Ishikawa (cell line): Measurements from ENCODE around the gene FAXDC2.

Experiments used
- CREB1 ChIP-seq: IDR thresholded peaks from 2 replicates; pipeline ENCODE4 v1.6.1; 2012; ENCODE audit warnings: low read depth
- EP300 ChIP-seq: IDR thresholded peaks from 2 replicates; pipeline ENCODE4 v1.6.1; 2012; ENCODE audit warnings: borderline replicate concordance
- FOXM1 ChIP-seq: IDR thresholded peaks from 2 replicates; pipeline ENCODE4 v1.6.1; 2012; ENCODE audit warnings: low read depth, borderline replicate concordance
- MAX ChIP-seq: IDR thresholded peaks from 2 replicates; pipeline ENCODE4 v1.6.1; 2012
- NFIC ChIP-seq: IDR thresholded peaks from 2 replicates; pipeline ENCODE4 v1.6.1; 2012
- RAD21 ChIP-seq: IDR thresholded peaks from 2 replicates; pipeline ENCODE4 v1.6.1; 2012; ENCODE audit warnings: low read depth
- TAF1 ChIP-seq: IDR thresholded peaks from 2 replicates; pipeline ENCODE4 v1.6.1; 2012; ENCODE audit warnings: low read depth, mild to moderate bottlenecking
- TCF12 ChIP-seq: IDR thresholded peaks from 2 replicates; pipeline ENCODE4 v1.6.1; 2012; ENCODE audit warnings: low read depth
- TEAD4 ChIP-seq: IDR thresholded peaks from 2 replicates; pipeline ENCODE4 v1.6.1; 2012
- USF1 ChIP-seq: IDR thresholded peaks from 2 replicates; pipeline ENCODE4 v1.6.1; 2012
- YY1 ChIP-seq: IDR thresholded peaks from 2 replicates; pipeline ENCODE4 v1.6.1; 2012; ENCODE audit warnings: low read depth
- ZBTB7A ChIP-seq: IDR thresholded peaks from 2 replicates; pipeline ENCODE4 v1.6.1; 2012; ENCODE audit warnings: low read depth
- TF ChIP-seq, protein P1 (sequence below): IDR thresholded peaks from 2 replicates; pipeline ENCODE4 v1.6.1; 2012; ENCODE audit warnings: low read depth, mild to moderate bottlenecking

GRCh38 chr5:154862766-154863165 lies 12.4 kb upstream of the FAXDC2 start:
- TF ChIP-seq USF1 (no peak), ZBTB7A (no peak), RAD21 (no peak), MAX (no peak), FOXM1 (no peak), EP300 (no peak), TCF12 (no peak), TAF1 (no peak), TEAD4 (no peak), YY1 (no peak), NFIC (no peak), CREB1 (no peak)
- TF ChIP-seq, protein P1, sequence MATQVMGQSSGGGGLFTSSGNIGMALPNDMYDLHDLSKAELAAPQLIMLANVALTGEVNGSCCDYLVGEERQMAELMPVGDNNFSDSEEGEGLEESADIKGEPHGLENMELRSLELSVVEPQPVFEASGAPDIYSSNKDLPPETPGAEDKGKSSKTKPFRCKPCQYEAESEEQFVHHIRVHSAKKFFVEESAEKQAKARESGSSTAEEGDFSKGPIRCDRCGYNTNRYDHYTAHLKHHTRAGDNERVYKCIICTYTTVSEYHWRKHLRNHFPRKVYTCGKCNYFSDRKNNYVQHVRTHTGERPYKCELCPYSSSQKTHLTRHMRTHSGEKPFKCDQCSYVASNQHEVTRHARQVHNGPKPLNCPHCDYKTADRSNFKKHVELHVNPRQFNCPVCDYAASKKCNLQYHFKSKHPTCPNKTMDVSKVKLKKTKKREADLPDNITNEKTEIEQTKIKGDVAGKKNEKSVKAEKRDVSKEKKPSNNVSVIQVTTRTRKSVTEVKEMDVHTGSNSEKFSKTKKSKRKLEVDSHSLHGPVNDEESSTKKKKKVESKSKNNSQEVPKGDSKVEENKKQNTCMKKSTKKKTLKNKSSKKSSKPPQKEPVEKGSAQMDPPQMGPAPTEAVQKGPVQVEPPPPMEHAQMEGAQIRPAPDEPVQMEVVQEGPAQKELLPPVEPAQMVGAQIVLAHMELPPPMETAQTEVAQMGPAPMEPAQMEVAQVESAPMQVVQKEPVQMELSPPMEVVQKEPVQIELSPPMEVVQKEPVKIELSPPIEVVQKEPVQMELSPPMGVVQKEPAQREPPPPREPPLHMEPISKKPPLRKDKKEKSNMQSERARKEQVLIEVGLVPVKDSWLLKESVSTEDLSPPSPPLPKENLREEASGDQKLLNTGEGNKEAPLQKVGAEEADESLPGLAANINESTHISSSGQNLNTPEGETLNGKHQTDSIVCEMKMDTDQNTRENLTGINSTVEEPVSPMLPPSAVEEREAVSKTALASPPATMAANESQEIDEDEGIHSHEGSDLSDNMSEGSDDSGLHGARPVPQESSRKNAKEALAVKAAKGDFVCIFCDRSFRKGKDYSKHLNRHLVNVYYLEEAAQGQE: no peak
